HepG2 (cell line): ENCODE results near the gene PNKD. TPM values are rescaled to one million over a fixed set of nuclear protein-coding genes. Genes with fewer than 3 reads are reported as not detected.

Experiments used
- CBFB ChIP-seq: sonication (generic); formaldehyde crosslinking; IDR thresholded peaks from 2 replicates; pipeline ENCODE4 v1.4.0; 2020; ENCODE audit warnings: missing genetic modification reagents
- CEBPB ChIP-seq: IDR thresholded peaks from 2 replicates; pipeline ENCODE4 v1.6.1; 2011; ENCODE audit warnings: low read depth, low read length, improper control_type of control experiment, borderline replicate concordance
- ETV5 ChIP-seq: IDR thresholded peaks from 2 replicates; pipeline ENCODE4 v1.6.1; 2018; ENCODE audit warnings: missing biosample characterization, missing genetic modification reagents, inconsistent platforms, borderline replicate concordance
- NCOR1 ChIP-seq: fragments of 200-600 bp; sonication (generic); IDR thresholded peaks from 2 replicates; pipeline ENCODE4 v1.7.0; 2017; ENCODE audit warnings: antibody characterized with exemption, low read length, borderline replicate concordance
- PATZ1 ChIP-seq: sonication (generic); formaldehyde crosslinking; IDR thresholded peaks from 2 replicates; pipeline ENCODE4 v1.4.0; 2020; ENCODE audit warnings: missing genetic modification reagents
- SALL1 ChIP-seq: sonication (generic); formaldehyde crosslinking; IDR thresholded peaks from 2 replicates; pipeline ENCODE4 v1.8.0; 2022; ENCODE audit warnings: mild to moderate bottlenecking, missing genetic modification reagents
- TFAP4 ChIP-seq: sonication (generic); IDR thresholded peaks from 2 replicates; pipeline ENCODE4 v1.6.1; 2016; ENCODE audit warnings: low read depth, borderline replicate concordance
- TFE3 ChIP-seq: IDR thresholded peaks from 2 replicates; pipeline ENCODE4 v1.6.1; 2016
- ZNF101 ChIP-seq: sonication (generic); formaldehyde crosslinking; IDR thresholded peaks from 2 replicates; pipeline ENCODE4 v1.4.0; 2020; ENCODE audit warnings: mild to moderate bottlenecking, low read depth, missing genetic modification reagents, borderline replicate concordance
- ZNF260 ChIP-seq: sonication (generic); formaldehyde crosslinking; IDR thresholded peaks from 2 replicates; pipeline ENCODE4 v1.4.0; 2020; ENCODE audit warnings: missing genetic modification reagents, low read depth, mild to moderate bottlenecking, borderline replicate concordance
- ZNF367 ChIP-seq: sonication (generic); formaldehyde crosslinking; IDR thresholded peaks from 2 replicates; pipeline ENCODE4 v1.4.0; 2020; ENCODE audit warnings: missing genetic modification reagents, borderline replicate concordance
- ZNF788 ChIP-seq: sonication (generic); formaldehyde crosslinking; IDR thresholded peaks from 2 replicates; pipeline ENCODE4 v1.5.0; 2020; ENCODE audit warnings: mild to moderate bottlenecking, missing genetic modification reagents, borderline replicate concordance
- polyA plus RNA-seq, 8 experiments: library from polyadenylated mRNA; depleted of rRNA in 3 of 8; stranded (reverse) in 7 of 8; unstranded in 1 of 8; fragments of >200 nt; fragmentation: Illumina TruSeq in 4 of 8; extraction: Trizol in 4 of 8; gene quantifications; 2 replicates each; pipeline versions ENCODE4 v1.2.1 to v1.2.3, GENCODE V29; 2011 to 2016; ENCODE audit warnings: low read depth in 4 of 8, missing spikeins in 1 of 8, mixed read lengths in 1 of 8; ENCODE audit not compliant: insufficient read depth in 1 of 8
- total RNA-seq, 5 experiments: library from RNA; depleted of rRNA; stranded (reverse); fragments of >200 nt; fragmentation: Illumina TruSeq; extraction: Trizol; gene quantifications; 2 replicates each; pipeline ENCODE4 v1.2.3, GENCODE V29; 2016; ENCODE audit warnings: low read depth in 1 of 5
- TF ChIP-seq, protein P1 (sequence below): sonication (generic); formaldehyde crosslinking; conservative IDR thresholded peaks from 2 replicates; pipeline ENCODE4 v1.4.0; 2020; ENCODE audit warnings: mild to moderate bottlenecking, missing genetic modification reagents, moderate library complexity
- TF ChIP-seq, protein P2 (sequence below), 2 experiments: fragments of 450-650 bp in 1 of 2; sonication (generic) in 1 of 2; formaldehyde crosslinking; IDR thresholded peaks; 2 replicates each; pipeline versions ENCODE4 v1.5.0 to v1.8.0; 2020 to 2022; ENCODE audit warnings: mild to moderate bottlenecking in 1 of 2, missing genetic modification reagents in 1 of 2
- TF ChIP-seq, protein P3 (sequence below), 2 experiments: sonication (generic) in 1 of 2; formaldehyde crosslinking in 1 of 2; IDR thresholded peaks; 2 replicates each; pipeline versions ENCODE4 v1.5.1 to v1.6.1; 2011 to 2020; ENCODE audit warnings: borderline replicate concordance in 1 of 2, low read depth in 1 of 2, low read length in 1 of 2, mild to moderate bottlenecking in 1 of 2, missing genetic modification reagents in 1 of 2, moderate library complexity in 1 of 2

PNKD gene
- total and polyA plus RNA-seq, 2 of the 13 experiments (the other 11 are each of a cell fraction or from before 2014, with no cell fraction given) = 55.9 to 80.4 TPM

- TF ChIP-seq, protein P1, sequence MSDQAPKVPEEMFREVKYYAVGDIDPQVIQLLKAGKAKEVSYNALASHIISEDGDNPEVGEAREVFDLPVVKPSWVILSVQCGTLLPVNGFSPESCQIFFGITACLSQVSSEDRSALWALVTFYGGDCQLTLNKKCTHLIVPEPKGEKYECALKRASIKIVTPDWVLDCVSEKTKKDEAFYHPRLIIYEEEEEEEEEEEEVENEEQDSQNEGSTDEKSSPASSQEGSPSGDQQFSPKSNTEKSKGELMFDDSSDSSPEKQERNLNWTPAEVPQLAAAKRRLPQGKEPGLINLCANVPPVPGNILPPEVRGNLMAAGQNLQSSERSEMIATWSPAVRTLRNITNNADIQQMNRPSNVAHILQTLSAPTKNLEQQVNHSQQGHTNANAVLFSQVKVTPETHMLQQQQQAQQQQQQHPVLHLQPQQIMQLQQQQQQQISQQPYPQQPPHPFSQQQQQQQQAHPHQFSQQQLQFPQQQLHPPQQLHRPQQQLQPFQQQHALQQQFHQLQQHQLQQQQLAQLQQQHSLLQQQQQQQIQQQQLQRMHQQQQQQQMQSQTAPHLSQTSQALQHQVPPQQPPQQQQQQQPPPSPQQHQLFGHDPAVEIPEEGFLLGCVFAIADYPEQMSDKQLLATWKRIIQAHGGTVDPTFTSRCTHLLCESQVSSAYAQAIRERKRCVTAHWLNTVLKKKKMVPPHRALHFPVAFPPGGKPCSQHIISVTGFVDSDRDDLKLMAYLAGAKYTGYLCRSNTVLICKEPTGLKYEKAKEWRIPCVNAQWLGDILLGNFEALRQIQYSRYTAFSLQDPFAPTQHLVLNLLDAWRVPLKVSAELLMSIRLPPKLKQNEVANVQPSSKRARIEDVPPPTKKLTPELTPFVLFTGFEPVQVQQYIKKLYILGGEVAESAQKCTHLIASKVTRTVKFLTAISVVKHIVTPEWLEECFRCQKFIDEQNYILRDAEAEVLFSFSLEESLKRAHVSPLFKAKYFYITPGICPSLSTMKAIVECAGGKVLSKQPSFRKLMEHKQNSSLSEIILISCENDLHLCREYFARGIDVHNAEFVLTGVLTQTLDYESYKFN (CRISPR knock-in tag) = no peak
- no peak for TF ChIP-seq ETV5 (CRISPR knock-in tag)
- TF ChIP-seq PATZ1 (CRISPR knock-in tag) = peak; percentile 45
- no peak for TF ChIP-seq TFE3 (CRISPR knock-in tag)
- TF ChIP-seq, protein P2, sequence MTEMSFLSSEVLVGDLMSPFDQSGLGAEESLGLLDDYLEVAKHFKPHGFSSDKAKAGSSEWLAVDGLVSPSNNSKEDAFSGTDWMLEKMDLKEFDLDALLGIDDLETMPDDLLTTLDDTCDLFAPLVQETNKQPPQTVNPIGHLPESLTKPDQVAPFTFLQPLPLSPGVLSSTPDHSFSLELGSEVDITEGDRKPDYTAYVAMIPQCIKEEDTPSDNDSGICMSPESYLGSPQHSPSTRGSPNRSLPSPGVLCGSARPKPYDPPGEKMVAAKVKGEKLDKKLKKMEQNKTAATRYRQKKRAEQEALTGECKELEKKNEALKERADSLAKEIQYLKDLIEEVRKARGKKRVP (CRISPR knock-in tag; IDR thresholded peaks at IDR 0.05) = peak in 1 of 2 experiments; percentile 87; a peak in 2 of 4 replicates
- TF ChIP-seq ZNF101 (CRISPR knock-in tag) = no peak
- TF ChIP-seq TFAP4 = peak; percentile 60; the same call in 1 of the 2 replicates
- no peak for TF ChIP-seq CBFB (CRISPR knock-in tag)
- TF ChIP-seq, protein P3, sequence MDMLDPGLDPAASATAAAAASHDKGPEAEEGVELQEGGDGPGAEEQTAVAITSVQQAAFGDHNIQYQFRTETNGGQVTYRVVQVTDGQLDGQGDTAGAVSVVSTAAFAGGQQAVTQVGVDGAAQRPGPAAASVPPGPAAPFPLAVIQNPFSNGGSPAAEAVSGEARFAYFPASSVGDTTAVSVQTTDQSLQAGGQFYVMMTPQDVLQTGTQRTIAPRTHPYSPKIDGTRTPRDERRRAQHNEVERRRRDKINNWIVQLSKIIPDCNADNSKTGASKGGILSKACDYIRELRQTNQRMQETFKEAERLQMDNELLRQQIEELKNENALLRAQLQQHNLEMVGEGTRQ (IDR thresholded peaks at IDR 0.05; ENCODE audit: low read depth, low read length) = peak; percentile 12; the same call in 1 of the 2 replicates
- TF ChIP-seq, protein P3 (CRISPR knock-in tag; IDR thresholded peaks at IDR 0.05; ENCODE audit: borderline replicate concordance) = no peak
- TF ChIP-seq ZNF367 (CRISPR knock-in tag) = no peak
- TF ChIP-seq SALL1 = 0 out of 2 replicates have a peak, but pooled peaks have one; percentile 25
- peak; percentile 94 for TF ChIP-seq CEBPB
- TF ChIP-seq ZNF788 (CRISPR knock-in tag) = no peak
- peak; percentile 43; the same call in 1 of the 2 replicates for TF ChIP-seq NCOR1
- no peak for TF ChIP-seq ZNF260 (CRISPR knock-in tag)
These were observed 100.2 kb downstream of the PNKD start (continued) for GRCh38 chr2:218370410-218371063.
